Activated T-cell treated with anti-CD3 and anti-CD28 coated beads, Interleukin-2, amount 50 U/mL, for 48 hours (primary cell): ENCODE data around the gene SLC22A23.

Experiments
- DNase-seq, 2 experiments: peaks; one replicate each; pipeline ENCODE4 v3.0.0-alpha.2; 2020

The SLC22A23 gene

DNA sequence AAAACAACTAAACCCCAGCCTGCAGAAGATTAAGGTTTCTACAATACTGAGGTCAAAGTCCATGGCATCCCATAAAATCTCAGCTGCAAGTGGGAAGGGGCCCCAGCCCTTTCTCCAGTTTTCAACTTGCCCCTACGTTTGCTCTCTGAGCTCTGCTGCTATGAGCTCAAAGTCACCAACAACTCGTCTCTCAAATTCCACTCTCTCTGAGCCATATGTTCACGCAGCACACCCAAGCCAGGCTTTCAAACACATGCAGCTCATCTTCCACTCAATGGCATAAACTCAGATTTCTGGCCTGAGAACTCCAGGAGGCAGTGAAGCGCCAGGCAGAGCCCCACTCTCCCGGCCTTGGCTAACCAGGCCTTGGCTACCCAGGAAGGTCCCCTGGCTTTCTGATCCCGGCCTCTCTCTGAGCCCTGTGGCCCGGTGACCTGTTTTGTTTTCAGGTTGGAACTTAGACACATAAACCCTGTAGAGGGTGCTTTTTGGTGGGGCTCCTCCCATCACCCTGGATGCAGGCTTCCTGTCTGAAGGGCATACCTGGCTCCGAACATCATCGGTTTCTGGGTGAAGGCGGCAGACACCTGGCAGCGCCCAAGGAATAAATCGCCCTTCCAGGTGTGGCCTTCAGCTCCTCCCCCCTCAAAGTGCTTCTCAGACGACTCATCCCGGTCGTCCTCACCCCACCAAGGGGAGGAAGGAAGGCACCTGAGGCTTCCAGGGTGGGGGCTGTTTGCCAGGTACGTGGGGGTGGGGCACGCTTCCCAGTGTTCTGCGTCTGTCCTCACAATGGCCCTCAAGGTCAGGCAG is 12.4 kb downstream of the SLC22A23 start:
- no peak for DNase-seq

GRCh38 chr6:3443221-3443515 is 13.7 kb downstream of the SLC22A23 start:
- DNase-seq = no peak

GRCh38 chr6:3442431-3443220 is 14.2 kb downstream of the SLC22A23 start:
- DNase-seq = no peak

DNA sequence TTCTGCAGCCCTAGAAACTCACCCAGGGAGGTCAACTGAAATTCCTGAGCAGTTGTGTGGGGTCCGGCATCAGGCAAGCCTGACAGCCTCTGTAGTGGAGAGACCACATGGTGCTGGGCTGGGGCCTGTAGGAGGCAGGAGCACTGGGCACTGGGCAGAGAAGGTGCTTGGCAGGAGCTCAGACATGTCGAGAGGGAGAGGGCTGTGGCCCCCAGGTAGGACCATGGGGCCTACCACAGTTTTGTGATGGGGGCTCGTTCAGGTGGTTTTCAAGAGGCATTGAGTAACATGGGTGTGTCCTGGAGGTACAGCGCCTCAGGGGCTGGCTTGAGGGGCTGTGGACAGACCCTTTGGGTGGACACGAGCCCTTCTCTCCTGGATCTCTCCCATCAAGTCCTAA is 15.9 kb downstream of the SLC22A23 start:
- no peak for DNase-seq

- DNase-seq = no peak
These were observed 16.9 kb downstream of the SLC22A23 start for GRCh38 chr6:3439961-3440360.

DNA sequence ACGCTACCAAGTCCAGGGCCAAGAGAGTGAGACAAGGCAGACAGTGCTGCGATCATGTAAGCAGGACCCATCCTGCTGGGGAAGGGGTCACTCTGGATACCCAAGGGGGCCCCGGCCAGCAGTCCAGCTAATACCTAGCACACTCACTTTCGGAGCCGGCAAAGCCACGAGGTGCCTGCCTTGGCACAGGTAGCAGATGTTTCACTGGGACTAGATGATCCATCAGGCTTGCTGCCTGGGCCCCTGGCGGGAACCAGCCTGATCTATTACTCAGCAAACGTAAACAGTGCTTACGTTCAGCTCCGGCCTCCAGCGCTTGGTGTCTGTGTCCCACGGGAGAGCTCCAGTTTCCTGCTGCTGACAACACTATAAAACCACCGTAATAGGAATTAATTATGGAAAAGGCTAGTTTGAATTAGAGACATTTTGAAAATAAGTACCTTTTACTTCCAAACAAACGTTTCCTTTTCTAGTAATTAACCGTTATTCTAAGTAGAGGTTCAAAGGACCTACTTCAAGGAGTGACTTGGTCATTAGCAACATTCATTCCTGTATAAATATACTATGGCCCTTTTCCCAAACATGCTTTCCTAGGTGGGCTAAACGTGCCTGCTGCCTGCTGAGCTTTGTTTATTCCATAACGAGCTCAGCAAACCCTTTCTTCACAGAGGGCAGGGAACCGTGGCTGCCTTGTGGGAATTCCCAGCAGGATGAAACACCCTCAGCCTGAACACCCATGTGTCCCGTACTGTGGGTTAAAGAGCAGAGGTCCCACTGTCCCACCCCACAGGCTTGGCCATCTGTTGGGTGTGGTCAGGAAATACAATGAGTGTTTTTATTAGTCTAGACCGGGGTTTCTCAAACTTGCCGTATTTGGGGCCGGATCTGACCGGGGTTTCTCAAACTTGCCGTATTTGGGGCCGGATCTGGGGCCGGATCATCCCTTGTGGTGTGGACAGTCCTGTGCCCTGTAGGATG is 18.4 kb downstream of the SLC22A23 start:
- DNase-seq = no peak

- no peak for DNase-seq
These were observed 23.8 kb downstream of the SLC22A23 start for GRCh38 chr6:3433005-3433404.

DNA sequence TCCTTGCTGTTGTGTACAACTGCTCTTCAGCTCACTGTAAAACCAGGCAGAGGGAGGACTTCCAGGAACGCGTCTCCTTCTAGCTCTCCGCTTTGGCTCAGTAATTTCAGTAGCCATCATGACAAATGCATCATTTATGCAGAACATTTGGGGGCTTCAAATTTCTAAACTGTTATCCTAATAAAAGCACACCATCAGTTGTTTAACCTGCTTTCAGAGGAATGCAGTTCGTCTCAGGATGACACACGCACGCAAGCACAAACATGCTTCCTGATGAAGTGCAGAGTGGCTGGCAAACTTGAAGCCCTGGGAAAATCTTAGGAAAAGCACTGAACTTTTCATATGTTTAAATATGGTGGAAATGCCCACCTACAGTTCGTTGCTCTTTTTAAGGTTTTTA is 24.4 kb downstream of the SLC22A23 start:
- no peak for DNase-seq

GRCh38 chr6:3431994-3432393 is 24.9 kb downstream of the SLC22A23 start:
- DNase-seq = no peak

DNA sequence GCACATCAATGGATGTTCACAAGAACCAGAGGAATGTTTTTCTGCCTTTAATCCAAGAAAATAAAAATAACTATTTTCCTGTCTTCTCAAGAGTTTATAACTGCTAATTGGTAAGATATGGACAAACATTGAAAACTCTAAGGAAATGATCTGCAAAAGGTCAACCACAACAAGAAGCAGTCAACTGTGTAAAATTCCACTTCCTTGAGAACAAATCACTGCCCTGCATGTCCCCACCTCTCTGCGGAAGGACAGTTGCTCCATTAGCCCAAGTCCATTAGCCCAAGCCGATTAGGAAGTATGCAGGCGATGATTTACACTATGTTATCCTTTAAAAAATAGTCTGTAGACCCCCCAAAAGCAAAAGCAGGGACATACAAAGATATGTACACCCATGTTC is 27.6 kb downstream of the SLC22A23 start:
- no peak for DNase-seq

DNA sequence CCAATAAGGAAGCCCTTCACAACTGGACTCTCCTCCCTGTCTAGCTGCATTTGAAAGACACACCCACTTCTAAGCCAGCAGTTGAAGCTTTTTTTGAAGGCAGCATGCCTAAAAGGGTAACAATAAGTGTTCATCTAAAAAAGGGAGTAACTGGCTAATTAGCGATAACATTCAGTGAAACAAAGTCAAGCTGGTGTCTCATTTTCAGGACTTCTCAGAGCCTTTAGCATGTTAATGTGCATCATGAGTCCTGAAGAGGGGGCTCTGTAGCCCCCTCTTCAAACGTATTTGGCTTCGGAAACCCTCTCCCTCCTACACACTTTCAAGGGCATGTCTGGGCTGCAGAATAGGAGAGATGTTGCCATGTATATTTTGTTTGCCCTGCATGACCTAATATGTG is 28.1 kb downstream of the SLC22A23 start:
- DNase-seq = no peak

DNA sequence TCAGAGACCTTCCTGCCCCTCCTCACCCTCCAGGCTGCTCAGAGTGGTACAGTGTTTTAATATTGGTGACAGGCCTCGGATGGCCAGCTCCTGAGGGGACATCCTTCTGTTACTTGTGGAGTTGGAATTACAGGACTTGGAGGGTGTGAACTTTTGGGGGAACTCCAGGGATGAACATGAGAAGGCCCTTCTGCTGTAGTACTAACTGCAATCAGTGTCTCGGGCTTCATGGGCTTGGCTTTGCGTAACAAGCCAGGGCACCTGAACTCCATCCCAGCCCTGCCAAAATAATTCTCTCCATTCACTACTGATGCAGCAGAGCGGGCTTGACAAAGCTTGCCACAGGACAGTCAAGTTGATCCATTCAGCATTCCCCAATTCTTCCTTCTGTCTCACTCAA is 28.6 kb downstream of the SLC22A23 start:
- no peak for DNase-seq

- DNase-seq = no peak
These were observed 29.2 kb downstream of the SLC22A23 start for GRCh38 chr6:3427687-3428085.

DNA sequence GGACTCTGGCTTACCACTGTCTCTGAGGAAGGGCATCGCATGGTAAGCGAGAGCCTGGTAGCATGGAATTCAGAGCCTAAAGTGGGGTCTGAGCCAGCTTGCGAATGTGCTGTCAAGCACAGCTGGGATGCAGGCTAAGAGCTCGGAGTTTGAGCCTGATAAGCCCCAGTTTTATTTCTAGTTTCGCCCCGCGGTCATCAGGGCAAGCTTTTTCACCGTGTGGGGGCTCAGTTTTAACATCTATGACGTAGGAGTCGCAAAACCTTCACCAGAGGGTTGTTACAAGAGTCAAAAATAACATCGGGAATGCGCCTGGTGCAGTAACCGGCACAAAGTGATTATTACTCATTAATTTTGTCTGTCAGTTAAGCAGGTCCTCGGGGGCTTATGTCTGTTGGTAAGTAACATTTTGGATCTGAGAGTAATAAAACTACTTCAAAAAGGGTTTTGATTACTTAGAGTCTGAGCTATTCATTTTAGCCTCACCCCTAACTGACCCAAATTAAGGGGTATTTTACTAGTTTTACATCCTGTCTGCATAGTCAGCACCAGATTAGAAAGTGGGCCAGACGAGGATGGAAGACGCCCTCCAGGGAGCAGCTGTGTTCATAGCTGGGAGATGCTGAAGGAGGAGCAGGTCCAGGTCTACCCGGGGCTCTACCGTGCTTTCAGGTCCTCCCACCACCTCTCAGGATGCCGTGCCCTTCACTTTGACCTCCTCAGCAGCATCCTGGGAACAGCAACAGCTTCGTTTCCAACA is 29.7 kb downstream of the SLC22A23 start:
- no peak for DNase-seq

- no peak for DNase-seq
These were observed 30.5 kb downstream of the SLC22A23 start for GRCh38 chr6:3426091-3426926.

GRCh38 chr6:3425574-3425973 is 31.3 kb downstream of the SLC22A23 start:
- DNase-seq = no peak

GRCh38 chr6:3424185-3424927 is 32.5 kb downstream of the SLC22A23 start:
- DNase-seq = no peak

DNA sequence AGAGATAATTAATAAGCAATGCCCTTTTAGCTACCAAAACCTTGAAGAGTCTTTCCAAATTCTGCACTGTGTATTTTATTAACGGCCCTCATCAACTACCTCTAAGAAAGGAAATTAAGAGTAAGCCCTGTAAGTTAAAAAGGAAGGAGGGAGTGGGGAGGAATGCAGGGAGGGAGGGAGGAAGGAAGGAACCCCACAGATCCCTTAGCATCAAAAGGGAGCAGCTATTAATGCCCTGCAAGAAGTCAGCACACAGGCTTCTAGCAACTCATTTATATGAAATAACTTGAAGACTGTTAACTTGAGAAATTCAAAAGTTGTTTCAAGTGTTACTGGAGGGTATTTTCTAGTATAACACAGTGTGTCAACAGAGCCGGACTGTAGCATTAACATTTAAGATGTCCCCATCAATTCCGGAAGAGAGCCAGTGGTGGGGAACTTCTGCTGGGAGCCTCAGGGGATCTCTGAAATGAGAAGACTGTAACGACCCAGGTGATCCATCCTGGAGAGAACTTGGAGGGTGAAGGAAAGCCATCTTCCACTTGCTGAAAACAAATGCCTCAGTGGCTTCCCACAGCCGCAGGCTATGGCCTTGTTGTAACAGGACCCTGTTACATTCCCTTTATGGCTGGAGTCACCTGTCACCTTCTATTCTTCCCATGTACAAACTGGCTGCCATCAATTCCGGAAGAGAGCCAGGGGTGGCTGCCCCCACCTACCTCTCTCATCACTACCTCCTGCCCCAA is 33.2 kb downstream of the SLC22A23 start:
- DNase-seq = no peak

GRCh38 chr6:3422435-3423070 is 34.3 kb downstream of the SLC22A23 start:
- DNase-seq = no peak
